Stimulated activated CD4-positive, alpha-beta T cell treated with anti-CD3 and anti-CD28 coated beads, Interleukin-15, amount 100 ng/mL, for 1 hour (primary cell): ENCODE measurements around the gene TBC1D1.

Experiments
- DNase-seq, 2 donors: peaks; one replicate each; pipeline ENCODE4 v3.0.0-alpha.2; 2020; ENCODE audit warnings: low read depth in 1 of 2, low spot score in 1 of 2

The TBC1D1 gene

DNA sequence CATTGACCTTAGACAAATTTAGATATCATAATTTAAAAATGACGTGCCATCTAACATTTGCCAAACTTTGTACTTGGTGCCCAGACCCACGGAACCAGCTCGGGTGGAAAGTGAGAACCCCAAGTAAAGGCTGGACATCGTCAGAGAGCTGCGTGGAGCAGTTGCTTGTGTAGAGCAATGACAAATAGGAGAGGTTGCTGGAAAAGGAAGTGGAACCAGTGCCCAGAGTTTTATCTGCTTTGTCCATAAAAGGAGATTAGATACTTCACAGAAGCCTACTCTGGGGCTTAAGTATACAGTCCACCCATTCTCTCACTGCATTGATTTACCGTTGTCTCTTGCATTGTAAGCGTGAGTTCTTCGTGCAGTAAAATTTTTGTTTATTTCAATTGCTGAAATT, 5.4 kb upstream of the TBC1D1 start:
- no peak for DNase-seq

DNA sequence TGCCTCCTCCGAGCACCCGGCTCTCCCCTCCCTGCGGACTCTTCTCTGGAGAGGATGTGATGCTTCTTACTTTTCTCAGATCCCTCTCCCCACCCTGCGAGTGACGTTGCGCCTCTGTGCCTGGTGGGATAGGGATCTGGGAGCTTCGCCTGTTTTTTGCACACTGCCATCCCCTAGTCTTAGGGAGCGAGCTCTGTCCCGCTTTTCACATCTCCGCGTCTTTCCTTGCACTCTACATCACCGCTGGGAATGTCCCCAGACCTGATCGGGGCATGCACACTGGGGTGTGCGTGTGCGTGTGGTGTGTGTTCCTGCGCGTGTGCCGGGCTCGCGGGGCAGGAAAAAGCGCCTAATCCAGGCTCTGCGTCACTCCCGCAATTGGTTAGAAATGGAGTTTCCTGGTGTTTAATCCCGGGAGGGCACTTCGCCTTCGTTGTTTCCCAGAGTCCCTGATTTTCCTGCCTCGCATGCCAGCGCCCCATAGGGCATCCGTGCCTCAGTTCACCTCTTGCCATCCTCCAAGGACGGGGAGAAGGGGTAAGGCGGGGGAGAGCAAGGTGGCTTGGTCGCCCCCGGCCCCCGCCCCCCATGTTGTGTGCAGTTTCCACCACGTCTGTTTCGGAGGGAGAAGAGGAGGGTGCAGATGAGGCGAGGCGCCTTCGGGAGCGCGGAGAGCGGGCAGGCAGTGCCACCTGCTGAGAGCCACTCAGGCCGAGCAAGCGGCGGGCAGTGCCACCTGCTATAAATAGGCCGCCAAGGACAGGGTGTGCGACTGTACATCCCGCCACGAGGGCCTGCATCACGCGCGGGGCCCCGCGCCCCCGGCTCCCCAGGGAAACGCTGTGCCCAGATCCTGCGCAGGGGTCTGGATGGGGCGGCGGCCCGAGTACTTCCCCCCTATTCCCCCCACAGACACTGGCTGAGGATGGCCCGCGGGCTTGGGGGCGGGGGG, 759 bp upstream of the TBC1D1 start:
- DNase-seq, result peak; percentile 15 to 16

DNA sequence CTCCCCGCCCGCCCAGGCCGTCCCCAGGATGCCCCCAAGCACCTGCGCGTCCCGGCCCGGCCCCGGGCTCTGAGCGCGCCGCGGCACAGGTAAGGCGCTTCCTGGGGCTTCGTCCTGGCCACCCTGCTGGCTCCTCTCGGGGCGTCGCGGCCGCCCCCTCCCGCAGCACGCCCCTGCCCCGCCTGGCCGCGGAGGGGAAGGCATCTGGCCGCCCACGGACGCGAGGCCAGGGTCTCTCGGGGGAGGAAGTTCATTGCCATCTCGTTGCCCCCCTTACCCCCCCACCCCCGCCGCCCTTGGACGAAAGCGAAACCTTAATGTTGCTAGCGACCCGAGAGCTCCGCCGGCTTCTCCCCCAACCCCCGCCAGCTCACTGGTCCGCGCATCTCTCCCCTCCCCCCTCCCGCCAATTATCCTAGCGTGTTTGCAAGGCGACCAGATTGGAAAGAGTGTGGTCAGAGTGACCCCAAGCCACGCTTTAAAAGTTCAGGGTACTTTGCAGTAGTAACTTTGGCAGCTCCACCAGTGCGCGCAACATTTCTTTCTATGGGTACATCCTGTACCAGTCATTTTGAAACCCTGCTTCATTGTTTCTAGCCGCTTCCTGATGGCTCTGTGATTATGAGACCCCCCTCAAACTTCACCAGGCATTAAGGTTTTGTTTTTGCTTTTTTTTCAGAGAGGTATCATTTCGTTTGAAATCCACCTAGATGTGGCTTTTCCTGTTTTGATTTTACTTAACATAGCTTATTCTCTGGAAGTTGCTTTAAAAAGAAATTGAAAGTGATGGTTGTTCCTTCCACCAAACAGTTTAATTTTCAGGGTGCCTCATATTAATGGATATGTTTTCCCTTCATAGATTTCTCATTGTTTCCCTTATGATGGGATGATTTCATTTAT, 626 bp downstream of the TBC1D1 start:
- peak; percentile 17 to 49 for DNase-seq

DNA sequence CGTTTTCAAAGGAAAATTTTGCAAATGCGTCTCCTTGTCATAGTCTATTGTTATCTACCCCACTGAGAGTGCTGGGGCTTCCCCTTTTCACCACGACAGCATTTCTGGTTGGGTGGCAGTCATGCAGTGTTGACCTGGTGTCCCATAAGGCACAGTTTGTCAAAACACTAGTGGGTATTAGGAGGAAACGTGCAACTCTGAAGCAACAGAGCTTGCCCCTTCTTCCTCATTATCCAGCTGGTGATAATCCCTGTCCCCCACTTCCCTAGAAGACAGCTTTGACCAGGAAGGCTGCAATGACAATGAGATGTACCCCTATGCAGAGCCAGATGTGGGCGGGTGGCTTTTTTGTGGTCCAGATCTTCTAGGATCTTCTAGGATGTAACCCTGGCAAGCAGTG, 1.8 kb downstream of the TBC1D1 start:
- DNase-seq, result no peak

DNA sequence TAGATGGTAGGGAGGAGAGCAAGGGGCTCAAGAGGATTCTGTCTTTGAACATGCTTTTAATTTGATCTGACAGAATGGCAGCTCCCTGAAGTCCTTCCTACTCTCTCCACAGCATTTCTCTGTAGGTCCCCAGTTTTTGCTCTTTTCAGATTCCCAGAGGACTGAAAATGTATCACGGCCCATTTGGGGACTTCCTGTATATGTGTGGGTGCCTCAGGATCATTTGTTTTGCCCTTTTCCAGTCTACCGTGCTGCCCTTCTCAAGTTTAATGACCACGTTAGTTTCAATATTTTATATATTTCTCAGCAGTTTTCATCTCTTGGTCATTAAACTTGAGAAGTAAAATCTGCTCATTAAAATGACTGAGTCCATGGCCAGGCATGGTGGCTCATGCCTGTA, 2.3 kb downstream of the TBC1D1 start:
- DNase-seq, result no peak

DNA sequence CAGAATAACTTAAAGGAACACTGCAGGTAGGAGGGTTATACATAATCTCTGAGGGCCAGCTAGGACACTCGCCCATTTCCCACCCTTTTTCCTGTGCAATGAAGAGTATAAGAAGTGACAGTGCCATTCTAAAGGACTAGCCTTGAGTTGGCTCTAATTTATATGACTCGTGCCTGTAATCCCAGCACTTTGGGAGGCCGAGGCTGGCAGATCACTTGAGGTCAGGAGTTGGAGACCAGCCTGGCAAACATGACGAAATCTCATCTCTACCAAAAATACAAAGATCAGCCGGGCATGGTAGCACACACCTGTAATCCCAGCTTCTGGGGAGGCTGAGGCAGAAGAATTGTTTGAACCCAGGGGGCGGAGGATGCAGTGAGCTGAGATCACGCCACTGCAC, 4.4 kb downstream of the TBC1D1 start:
- DNase-seq, result no peak

DNA sequence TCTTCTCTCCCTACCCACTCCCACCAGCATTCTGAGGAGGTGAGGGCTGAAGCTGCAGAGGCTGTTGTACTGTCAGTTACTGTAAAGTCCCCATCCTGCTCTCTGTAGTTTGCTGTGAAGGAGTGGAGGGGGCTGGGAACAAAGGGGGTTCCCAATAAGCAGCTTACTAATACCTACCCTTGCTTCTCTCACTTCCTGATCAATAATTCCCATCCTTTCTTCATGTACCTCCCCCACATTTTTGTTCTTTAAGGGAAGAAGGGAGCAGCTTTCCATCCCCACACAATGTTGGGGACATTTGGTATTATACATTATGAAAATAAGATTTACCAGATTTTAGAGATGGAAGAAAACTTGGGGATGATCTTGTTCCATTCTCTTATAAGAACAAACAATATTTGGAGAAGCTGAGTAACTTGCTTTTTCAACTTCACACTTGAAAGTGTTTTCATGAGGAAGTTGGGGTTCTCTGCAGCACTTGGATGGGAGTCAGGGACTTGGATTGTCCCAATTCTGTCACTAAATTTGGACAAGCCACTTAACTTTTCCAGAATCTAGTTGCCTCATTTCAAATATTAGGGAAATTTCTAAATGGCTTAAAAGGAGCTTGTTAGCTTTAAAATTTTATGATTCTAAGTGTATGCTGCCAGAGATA, 5.4 kb downstream of the TBC1D1 start:
- DNase-seq, result no peak

DNA sequence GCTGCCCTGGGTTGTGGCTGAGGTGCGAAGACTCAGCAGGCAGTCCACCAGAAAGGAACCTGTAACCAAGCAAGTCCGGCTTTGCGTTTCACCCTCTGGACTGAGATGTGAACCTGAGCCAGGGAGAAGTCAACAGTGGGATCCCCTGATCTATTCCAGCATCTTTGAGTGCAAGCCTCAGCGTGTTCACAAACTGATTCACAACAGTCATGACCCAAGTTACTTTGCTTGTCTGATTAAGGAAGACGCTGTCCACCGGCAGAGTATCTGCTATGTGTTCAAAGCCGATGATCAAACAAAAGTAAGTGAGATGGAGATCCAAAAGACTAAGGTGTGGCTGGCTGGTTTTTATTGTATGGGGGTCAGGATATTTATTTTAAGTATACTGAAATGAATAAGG, 11.3 kb downstream of the TBC1D1 start:
- DNase-seq, result no peak

DNA sequence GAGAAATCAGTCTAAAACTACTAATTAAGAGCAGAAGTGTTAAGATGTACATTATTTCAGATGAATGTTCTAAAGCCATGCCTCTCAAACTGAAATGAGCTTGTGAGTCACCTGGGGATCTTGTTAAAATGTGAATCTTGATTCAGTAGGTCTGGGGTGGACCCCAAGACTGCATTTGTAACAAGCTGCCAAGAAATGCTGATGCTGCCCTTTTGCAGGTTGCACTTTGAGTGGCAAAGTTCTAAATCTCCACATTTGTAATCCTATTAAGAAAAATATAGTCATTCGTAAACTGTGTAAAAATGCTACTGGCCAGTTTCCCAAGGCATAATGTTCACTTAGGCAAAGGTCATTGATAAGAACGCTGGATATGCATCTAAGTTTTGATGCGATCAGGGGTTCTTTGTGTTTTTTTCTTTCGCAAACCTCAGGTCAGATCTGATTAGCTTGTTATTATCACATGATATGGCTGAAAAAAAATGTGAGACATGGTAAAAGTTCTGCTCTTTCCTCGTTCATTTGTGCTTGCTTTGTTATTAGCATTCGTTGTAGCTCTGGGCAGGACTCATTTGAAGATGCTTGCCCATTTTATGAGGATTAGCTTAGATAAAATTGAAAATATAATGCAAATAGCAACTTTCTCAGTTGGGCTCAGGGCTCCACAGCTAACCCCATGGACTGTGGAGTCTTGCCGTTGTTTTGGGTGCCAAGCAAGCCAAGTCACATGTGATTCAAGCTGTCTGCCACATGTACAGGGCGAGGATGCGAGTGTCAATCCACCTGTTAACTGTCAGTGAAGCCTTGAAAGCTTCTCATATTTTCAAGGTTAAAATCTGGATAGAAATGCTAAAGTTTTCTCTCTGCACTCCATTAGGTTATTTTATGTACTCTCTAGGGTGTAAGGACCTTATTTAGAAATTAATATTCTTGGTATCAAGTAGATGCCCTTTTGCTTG, 12.1 kb downstream of the TBC1D1 start:
- DNase-seq, result no peak

DNA sequence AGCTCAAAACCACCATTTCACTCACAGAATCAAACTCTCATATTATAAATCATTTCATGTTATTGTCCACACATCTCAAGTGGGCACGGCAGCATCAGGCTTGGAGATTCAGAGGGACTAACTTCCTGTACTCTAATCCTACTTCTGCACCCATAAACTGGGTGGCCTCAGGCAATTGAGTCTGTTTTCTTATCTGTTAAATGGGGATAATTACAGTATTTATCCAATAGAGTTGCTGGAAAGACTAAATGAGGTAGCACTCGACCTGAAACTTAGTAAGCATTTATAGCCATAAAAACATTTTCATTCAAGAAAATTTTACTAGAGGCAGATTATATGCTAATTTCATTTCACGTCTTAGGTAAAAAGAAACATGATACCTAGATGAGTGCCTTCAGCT, 13.0 kb downstream of the TBC1D1 start:
- no peak for DNase-seq

DNA sequence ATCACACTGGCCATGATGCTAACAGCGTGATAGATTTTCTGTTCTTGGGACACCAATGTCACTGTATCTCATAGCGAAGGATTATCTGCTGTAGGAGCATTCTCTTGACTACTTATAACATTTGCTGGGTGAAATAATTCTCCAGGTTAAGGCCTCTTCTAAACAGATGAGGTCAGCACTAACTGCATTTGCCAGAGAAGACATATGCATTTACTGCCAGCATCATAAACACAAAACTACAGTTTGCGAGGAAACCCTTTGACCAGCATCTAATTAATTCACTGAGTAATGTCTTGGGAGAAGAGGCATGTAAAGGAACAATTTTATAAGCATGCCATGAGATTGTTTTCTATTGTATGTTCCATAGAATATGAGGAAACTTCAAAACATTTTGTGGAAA, 13.9 kb downstream of the TBC1D1 start:
- no peak for DNase-seq

DNA sequence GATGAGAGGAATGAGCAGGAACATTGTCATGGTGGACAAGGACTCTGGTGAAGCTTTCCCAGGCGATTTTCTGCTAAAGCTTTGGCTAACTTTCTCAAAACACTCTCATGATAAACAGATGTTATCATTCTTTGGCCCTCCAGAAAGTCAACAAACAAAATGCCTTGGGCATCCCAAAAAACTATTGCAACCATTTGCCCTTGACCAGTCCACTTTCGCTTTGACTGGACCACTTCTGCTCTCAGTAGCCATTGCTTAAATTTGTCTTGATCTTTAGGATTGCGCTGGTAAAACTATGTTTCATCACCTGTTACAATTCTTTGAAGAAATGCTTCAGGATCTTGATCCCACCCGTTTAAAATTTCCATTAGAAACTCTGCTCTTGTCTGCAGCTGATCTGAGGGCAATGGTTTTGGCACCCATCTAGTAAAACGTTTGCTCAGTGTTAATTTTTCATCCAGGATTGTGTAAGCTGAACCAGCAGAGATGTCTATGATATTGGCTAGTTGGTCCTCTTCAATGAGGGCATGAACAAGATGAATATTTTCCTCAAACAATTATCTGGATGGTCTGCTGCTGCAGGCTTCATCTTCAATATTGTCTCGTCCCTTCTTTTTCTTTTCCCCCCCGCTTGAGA, 14.8 kb downstream of the TBC1D1 start:
- no peak for DNase-seq

DNA sequence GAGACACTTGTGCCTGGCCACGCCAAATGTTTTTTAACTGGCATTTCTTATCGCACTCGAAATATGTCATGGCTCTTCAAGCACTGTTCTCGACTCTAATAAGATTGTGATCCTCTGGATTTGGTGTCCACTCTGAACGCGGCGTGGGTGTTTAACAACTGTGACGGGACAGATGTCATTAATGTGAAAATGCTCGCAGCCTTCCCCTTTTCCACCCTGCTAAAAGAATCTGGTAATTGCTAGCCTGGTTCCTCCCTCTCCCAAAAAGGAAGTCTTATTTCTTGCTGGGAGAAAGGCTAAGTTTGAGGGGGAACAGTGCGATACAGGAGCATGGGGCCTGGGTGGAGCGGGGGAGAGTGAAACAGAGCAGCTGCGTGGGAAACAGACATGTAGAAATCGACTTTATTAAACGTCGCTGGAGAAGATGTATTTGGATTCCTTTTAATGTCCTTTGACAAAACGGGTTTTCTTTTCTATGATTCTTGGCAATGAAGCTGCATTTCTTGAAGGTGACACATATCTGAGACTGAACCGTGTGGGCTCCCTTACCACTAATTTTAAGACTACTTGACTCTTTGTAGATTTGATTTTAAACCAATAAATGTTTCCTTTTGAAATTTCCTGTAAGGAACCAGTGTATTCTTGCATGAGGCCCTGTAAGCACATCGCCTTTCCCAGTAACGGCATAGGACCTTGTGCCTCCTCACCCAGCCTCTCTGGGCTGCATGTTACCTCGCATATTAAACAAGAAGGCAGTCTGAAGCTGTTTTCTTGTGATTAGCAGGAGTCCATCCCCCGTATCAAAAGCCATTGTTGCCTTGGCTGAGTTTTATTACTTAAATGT, 17.8 kb downstream of the TBC1D1 start:
- DNase-seq, result no peak

DNA sequence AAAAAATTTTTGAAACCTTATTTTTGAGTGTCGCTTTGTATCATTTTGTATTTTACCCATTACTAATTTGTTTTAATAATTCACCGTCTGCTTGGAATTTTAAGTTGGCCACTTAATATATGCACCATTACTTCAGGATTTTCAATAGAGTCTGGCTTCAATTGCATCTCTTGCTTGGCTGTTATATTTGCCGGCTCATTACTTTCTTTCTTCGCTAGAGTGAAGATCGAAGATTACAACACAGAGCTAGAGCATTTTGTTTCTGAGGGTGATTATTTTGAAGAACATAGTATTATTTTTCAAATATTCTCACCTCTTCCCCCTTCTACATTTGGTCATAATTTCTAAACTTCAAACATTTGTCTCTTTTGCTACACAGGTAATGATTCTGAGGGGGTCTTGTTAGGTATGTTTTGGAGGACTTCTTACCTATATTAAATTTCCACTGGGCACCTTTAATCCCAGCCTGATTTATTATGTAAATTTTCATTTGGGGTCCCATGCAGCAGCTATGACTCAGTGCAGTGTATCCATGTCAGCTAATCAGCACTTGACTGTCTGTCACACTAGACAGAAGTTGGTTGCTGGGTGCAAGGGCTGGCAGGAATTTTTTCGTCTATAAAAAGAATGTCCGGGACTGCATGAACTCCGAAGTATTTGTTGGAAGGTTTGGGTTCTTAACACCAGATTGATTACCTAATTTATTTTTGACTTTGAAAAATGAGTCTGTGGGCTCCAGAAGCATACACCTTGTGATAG, 18.6 kb downstream of the TBC1D1 start:
- DNase-seq, result no peak

DNA sequence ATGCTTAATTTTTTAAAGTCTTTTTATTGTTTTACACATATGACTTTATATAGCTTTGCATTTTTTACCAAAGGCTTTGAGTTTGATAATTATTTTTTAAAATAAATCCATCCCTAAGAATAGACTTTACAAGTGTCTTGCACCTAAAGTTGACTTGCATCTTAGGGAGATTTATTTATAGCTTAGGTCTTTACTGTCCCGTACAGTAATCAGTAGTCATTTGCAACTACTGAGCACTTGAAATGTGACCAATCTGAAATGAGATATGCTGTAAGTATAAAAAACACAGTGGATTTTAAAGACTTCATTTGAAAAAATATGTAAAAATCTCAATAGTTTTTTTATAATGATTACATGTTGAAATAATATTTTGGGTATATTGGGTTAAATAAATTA, 19.2 kb downstream of the TBC1D1 start:
- DNase-seq, result no peak

DNA sequence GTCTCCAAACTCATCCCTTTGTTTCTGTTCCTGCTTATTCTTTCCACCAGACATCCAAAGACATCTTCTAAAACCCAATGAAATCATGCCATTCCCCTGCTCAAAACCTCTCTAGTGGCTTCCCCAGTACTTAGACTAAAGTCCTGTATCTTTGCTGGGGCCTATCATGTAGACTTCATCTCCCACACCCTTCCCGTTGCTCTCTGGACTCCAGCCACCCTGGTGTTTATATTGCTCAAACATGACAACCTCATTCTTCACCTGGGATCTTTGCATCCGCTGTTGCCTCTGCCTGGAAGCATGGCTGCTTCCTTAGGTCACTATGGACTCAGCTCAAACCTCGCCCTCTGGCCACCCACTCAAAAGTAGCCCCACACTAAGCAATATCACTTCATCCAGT, 23.7 kb downstream of the TBC1D1 start:
- DNase-seq, result no peak

DNA sequence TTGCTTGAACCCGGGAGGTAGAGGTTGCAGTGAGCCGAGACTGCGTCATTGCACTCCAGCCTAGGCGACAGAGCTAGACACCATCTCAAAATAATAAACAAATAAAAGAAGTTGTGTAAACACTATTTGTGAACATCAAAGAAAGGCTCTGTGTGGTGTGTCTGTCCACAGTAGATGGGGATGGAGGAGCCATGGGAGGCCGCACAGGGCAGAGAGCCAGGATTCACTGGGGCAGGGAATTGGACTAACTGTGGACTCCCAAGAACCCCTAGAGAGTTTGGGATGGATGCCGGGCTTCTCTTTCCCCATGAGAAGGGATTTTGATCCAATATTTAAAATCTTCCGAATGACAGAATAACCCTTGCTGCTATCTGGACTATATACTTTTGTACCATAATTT, 26.5 kb downstream of the TBC1D1 start:
- DNase-seq, result no peak

DNA sequence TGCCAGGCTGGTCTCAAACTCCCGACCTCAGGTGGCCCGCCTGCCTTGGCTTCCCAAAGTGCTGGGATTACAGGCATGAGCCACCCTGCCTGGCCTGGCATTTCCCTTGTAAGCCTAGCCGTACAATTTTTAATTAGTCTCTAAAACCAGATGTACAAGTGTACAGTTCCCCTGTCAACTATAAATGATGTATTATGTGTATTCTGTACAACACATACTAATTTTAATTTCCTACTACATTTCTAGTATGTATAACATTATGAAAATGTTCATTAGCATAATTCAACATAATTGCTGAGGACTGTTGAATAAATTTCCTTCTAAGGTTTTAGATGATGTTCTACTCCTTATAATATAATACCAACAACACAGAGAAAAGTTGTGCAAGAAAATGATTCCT, 27.8 kb downstream of the TBC1D1 start:
- no peak for DNase-seq
